CD14-positive monocyte (primary cell): ENCODE data around the gene LZIC. TPM values are rescaled to one million over a fixed set of nuclear protein-coding genes. Genes with fewer than 3 reads are reported as not detected.

Source experiments
- DNase-seq, 3 donors: peaks; one replicate each; pipeline ENCODE4 v3.0.0-alpha.2; 2011 to 2022
- H2AFZ ChIP-seq: 2 replicates; pipeline ENCODE4 v1.6.0; 2012; ENCODE audit warnings: mild to moderate bottlenecking, low read depth, low read length, inconsistent platforms; ENCODE audit not compliant: insufficient read depth, poor library complexity, severe bottlenecking
- H3K27ac ChIP-seq, 2 donors: 1 replicate in 1 of 2; 2 replicates in 1 of 2; pipeline ENCODE4 v1.5.1; 2012 to 2013; ENCODE audit warnings: low read length in 2 of 2, control low read depth in 1 of 2, inconsistent platforms in 1 of 2, low read depth in 1 of 2, mild to moderate bottlenecking in 1 of 2
- H3K27me3 ChIP-seq, 2 donors: one replicate each; pipeline versions ENCODE4 v1.6.0 to v1.6.1; 2011 to 2013; ENCODE audit warnings: low read length in 2 of 2; ENCODE audit not compliant: control insufficient read depth in 2 of 2, insufficient read depth in 2 of 2
- H3K36me3 ChIP-seq, 2 donors: replicated peaks in 1 of 2; 1 replicate in 1 of 2; 2 replicates in 1 of 2; pipeline versions ENCODE4 v1.5.1 to v1.6.1; 2012 to 2013; ENCODE audit warnings: low read length in 2 of 2, control low read depth in 1 of 2, inconsistent platforms in 1 of 2, mild to moderate bottlenecking in 1 of 2; ENCODE audit not compliant: insufficient read depth in 2 of 2, control insufficient read depth in 1 of 2
- H3K4me1 ChIP-seq, 2 donors: 1 replicate in 1 of 2; 2 replicates in 1 of 2; pipeline versions ENCODE4 v1.5.1 to v1.6.1; 2012 to 2013; ENCODE audit warnings: low read length in 2 of 2, control low read depth in 1 of 2, inconsistent platforms in 1 of 2, mild to moderate bottlenecking in 1 of 2, moderate library complexity in 1 of 2; ENCODE audit not compliant: insufficient read depth in 2 of 2, control insufficient read depth in 1 of 2
- H3K4me2 ChIP-seq: replicated peaks from 2 replicates; pipeline ENCODE3; 2012; ENCODE audit warnings: low read length, moderate library complexity, mild to moderate bottlenecking; ENCODE audit not compliant: poor library complexity, severe bottlenecking; ENCODE audit errors: extremely low read depth
- H3K4me3 ChIP-seq, 3 experiments: fragments of 200-600 bp in 1 of 3; sonication (generic) in 1 of 3; replicated peaks in 1 of 3; 1 replicate in 2 of 3; 2 replicates in 1 of 3; pipeline ENCODE4 v1.5.1; 2011 to 2013; ENCODE audit warnings: low read length in 3 of 3, mild to moderate bottlenecking in 3 of 3, control low read depth in 2 of 3, low read depth in 2 of 3, inconsistent platforms in 1 of 3, moderate library complexity in 1 of 3
- H3K79me2 ChIP-seq: 2 replicates; pipeline ENCODE4 v1.6.0; 2012; ENCODE audit warnings: mild to moderate bottlenecking, control low read depth, inconsistent platforms, low read length, moderate library complexity; ENCODE audit not compliant: insufficient read depth
- H3K9ac ChIP-seq: 2 replicates; pipeline ENCODE4 v1.6.0; 2017; ENCODE audit warnings: low read length, mild to moderate bottlenecking; ENCODE audit not compliant: insufficient read depth, poor library complexity, severe bottlenecking
- H3K9me3 ChIP-seq, 2 donors: replicated peaks in 1 of 2; 1 replicate in 1 of 2; 2 replicates in 1 of 2; pipeline versions ENCODE4 v1.5.1 to v1.6.1; 2012 to 2013; ENCODE audit warnings: low read length in 2 of 2, control low read depth in 1 of 2; ENCODE audit not compliant: control insufficient read depth in 1 of 2, insufficient read depth in 1 of 2
- H4K20me1 ChIP-seq: 2 replicates; pipeline ENCODE4 v1.6.0; 2012; ENCODE audit warnings: mild to moderate bottlenecking, low read length, control low read depth, moderate library complexity; ENCODE audit not compliant: insufficient read depth
- H3K27ac Mint-ChIP-seq, 7 donors: one replicate each; pipeline ENCODE4 v1.8.0; 2020; ENCODE audit warnings: mild to moderate bottlenecking in 7 of 7, mixed read lengths in 7 of 7, moderate library complexity in 6 of 7, inconsistent platforms in 2 of 7
- H3K27me3 Mint-ChIP-seq, 3 donors: one replicate each; pipeline ENCODE4 v1.8.0; 2021 to 2022; ENCODE audit warnings: low read depth in 3 of 3, mild to moderate bottlenecking in 3 of 3, mixed read lengths in 3 of 3, moderate library complexity in 3 of 3, inconsistent platforms in 1 of 3
- H3K36me3 Mint-ChIP-seq, 2 donors: one replicate each; pipeline ENCODE4 v1.8.0; 2020; ENCODE audit warnings: mixed read lengths in 2 of 2, inconsistent platforms in 1 of 2, mild to moderate bottlenecking in 1 of 2
- H3K4me1 Mint-ChIP-seq: one replicate; pipeline ENCODE4 v1.8.0; 2020; ENCODE audit warnings: mild to moderate bottlenecking, mixed read lengths
- H3K4me3 Mint-ChIP-seq, 2 donors: one replicate each; pipeline ENCODE4 v1.8.0; 2020; ENCODE audit warnings: mild to moderate bottlenecking in 2 of 2, mixed read lengths in 2 of 2, moderate library complexity in 1 of 2
- H3K9me3 Mint-ChIP-seq, 7 donors: one replicate each; pipeline ENCODE4 v1.8.0; 2020 to 2022; ENCODE audit warnings: mixed read lengths in 7 of 7, mild to moderate bottlenecking in 6 of 7, moderate library complexity in 6 of 7, inconsistent platforms in 2 of 7
- CTCF ChIP-seq: fragments of 200-600 bp; IDR thresholded peaks from one replicate; pipeline ENCODE4 v1.8.0; 2022; ENCODE audit warnings: antibody characterized with exemption, mild to moderate bottlenecking
- WGBS: methylation state at CpG from one replicate; pipeline ENCODE4 v1.1.5; 2013; ENCODE audit warnings: missing lambda C conversion rate; ENCODE audit not compliant: insufficient coverage; 5-methylcytosine and 5-hydroxymethylcytosine counted together
- intact Hi-C, 2 donors: fragments of 100-400 bp; cut with micrococcal nuclease; formaldehyde crosslinking; loops; one replicate each; pipeline versions ENCODE4 v1.15.0 to v1.15.1; 2023
- polyA plus RNA-seq, 3 donors: library from polyadenylated mRNA; depleted of rRNA in 1 of 3; unstranded in 2 of 3; stranded (reverse) in 1 of 3; fragments of 300-500 nt in 2 of 3; fragments of >200 nt in 1 of 3; fragmentation: Illumina TruSeq in 2 of 3; gene quantifications; 1 replicate in 2 of 3; 2 replicates in 1 of 3; pipeline ENCODE4 v1.2.3, GENCODE V29; 2012 to 2021
- small RNA-seq: library from RNA; depleted of rRNA; stranded (forward); fragments of <200 nt; gene quantifications from one replicate; pipeline ENCODE3, GENCODE V24; 2012; ENCODE audit warnings: low read depth; ENCODE audit not compliant: insufficient read length

Gene LZIC
- polyA plus RNA-seq, 3 donors: 11.1 to 32.9 (median 28.2) TPM

GRCh38 chr1:9881838-9882249 lies 61.3 kb downstream of the LZIC start:
- no peak overlapping the region for H3K4me3 ChIP-seq
- no peak for DNase-seq
- H3K36me3 ChIP-seq: peaks cover 14 to 46% of the 10 kb centered on the region in 2 donors
- peaks cover 18% of the 10 kb centered on the region for H3K79me2 ChIP-seq
- Mint-ChIP-seq H3K4me3 (no peak overlapping the region), H3K27me3 (no peaks in the 10 kb centered on the region), H3K4me1 (peaks cover 6% of the 10 kb centered on the region), H3K9me3 (no peaks in the 10 kb centered on the region), H3K27ac (peak overlapping the region in 3 of 7 donors; percentile 38 to 65 (median 49)), H3K36me3 (peaks cover 41 to 55% of the 10 kb centered on the region in 2 donors)
- 89% methylated on average over 2 of the region's 2 CpGs for WGBS
- H2AFZ ChIP-seq: no peak overlapping the region
- no peaks in the 10 kb centered on the region for H3K4me1 ChIP-seq
- no peak overlapping the region for H3K9ac ChIP-seq
- H3K27ac ChIP-seq: no peak overlapping the region
- H3K27me3 ChIP-seq: no peaks in the 10 kb centered on the region
- intact Hi-C loops: no loop called here
- TF ChIP-seq CTCF: no peak
- H3K9me3 ChIP-seq: no peaks in the 10 kb centered on the region
- H4K20me1 ChIP-seq: no peaks in the 10 kb centered on the region
- no peak overlapping the region for H3K4me2 ChIP-seq

Small RNA genes within 50 kb of the gene (small RNA-seq; reads per million reads assigned to genes)
- not detected for gene MIR5697

Other genes with a start within 250 kb of the LZIC start
- 10 to 100 TPM in 1 of 3 donors, 1 to 10 TPM in 2; 5.2 to 25.2 (median 5.3) TPM for gene CLSTN1, start 119.4 kb downstream of the LZIC start, polyA plus RNA-seq
- 10 to 100 TPM; 26.2 to 26.8 (median 26.3) TPM for gene CTNNBIP1, start 33.1 kb downstream of the LZIC start, polyA plus RNA-seq
- 1 to 10 TPM; 6.8 to 9.9 (median 7.1) TPM for gene NMNAT1, start 84 bp upstream of the LZIC start, polyA plus RNA-seq
- 100 to 1,000 TPM; 116 to 340 (median 306) TPM for gene RBP7, start 53.8 kb upstream of the LZIC start, polyA plus RNA-seq
- 10 to 100 TPM in 1 of 3 donors, 1 to 10 TPM in 2; 6.0 to 34.6 (median 9.2) TPM for gene UBE4B, start 89.6 kb upstream of the LZIC start, polyA plus RNA-seq